IPS-18c (cell line): ENCODE results near the gene NT5DC4.

Experiments used
- H3K4me3 ChIP-seq: 2 replicates; pipeline ENCODE4 v1.7.0; 2013; ENCODE audit warnings: low read depth, mild to moderate bottlenecking, low read length, moderate library complexity; ENCODE audit not compliant: insufficient read depth
- H3K9me3 ChIP-seq: one replicate; pipeline ENCODE4 v1.6.1; 2013; ENCODE audit warnings: mild to moderate bottlenecking, low read length, moderate library complexity; ENCODE audit not compliant: control insufficient read depth, insufficient read depth

The NT5DC4 gene

GRCh38 chr2:112720785-112721184 lies at the start of gene NT5DC4:
Gene NT5DC4, plus strand, starts transcription at chr2:112721020. Its CDS starts 60 bp downstream, at chr2:112721080.
- Histone ChIP-seq H3K9me3 (no peaks in the 10 kb centered on the region), H3K4me3 (no peak within 1 kb of the TSS)

GRCh38 chr2:112671801-112672200 lies 49.0 kb upstream of the NT5DC4 start:
- Histone ChIP-seq H3K9me3 (no peaks in the 10 kb centered on the region), H3K4me3 (no peak overlapping the region)

- Histone ChIP-seq H3K4me3 (no peak overlapping the region), H3K9me3 (no peaks in the 10 kb centered on the region)
Measured at GRCh38 chr2:112673008-112673407, 47.8 kb upstream of the NT5DC4 start.

- Histone ChIP-seq H3K4me3 (no peak overlapping the region), H3K9me3 (no peaks in the 10 kb centered on the region)
Measured at GRCh38 chr2:112674229-112674628, 46.6 kb upstream of the NT5DC4 start.

GRCh38 chr2:112679484-112679883 lies 41.3 kb upstream of the NT5DC4 start:
- Histone ChIP-seq H3K9me3 (no peaks in the 10 kb centered on the region), H3K4me3 (no peak overlapping the region)

- peaks cover 2% of the 10 kb centered on the region for H3K9me3 ChIP-seq
- no peak overlapping the region for H3K4me3 ChIP-seq
Measured at GRCh38 chr2:112680666-112681101, 40.1 kb upstream of the NT5DC4 start.

- peaks cover 2% of the 10 kb centered on the region for H3K9me3 ChIP-seq
- H3K4me3 ChIP-seq: no peak overlapping the region
Measured at GRCh38 chr2:112682101-112682500, 38.7 kb upstream of the NT5DC4 start.

- Histone ChIP-seq H3K4me3 (no peak overlapping the region), H3K9me3 (peaks cover 2% of the 10 kb centered on the region)
Measured at GRCh38 chr2:112683550-112684414, 37.0 kb upstream of the NT5DC4 start.

- Histone ChIP-seq H3K9me3 (peaks cover 2% of the 10 kb centered on the region), H3K4me3 (no peak overlapping the region)
Measured at GRCh38 chr2:112684415-112684775, 36.4 kb upstream of the NT5DC4 start.

- peaks cover 2% of the 10 kb centered on the region for H3K9me3 ChIP-seq
Measured at GRCh38 chr2:112685271-112685884, 35.4 kb upstream of the NT5DC4 start.

GRCh38 chr2:112686348-112687217 lies 34.2 kb upstream of the NT5DC4 start:
- Histone ChIP-seq H3K9me3 (peaks cover 2% of the 10 kb centered on the region), H3K4me3 (no peak overlapping the region)

More at GRCh38 chr2:112685271-112685884, 35.4 kb upstream of the NT5DC4 start:
- no peak overlapping the region for H3K4me3 ChIP-seq

GRCh38 chr2:112687522-112687921 lies 33.3 kb upstream of the NT5DC4 start:
- Histone ChIP-seq H3K9me3 (peaks cover 2% of the 10 kb centered on the region), H3K4me3 (no peak overlapping the region)

- Histone ChIP-seq H3K4me3 (no peak overlapping the region), H3K9me3 (peaks cover 2% of the 10 kb centered on the region)
Measured at GRCh38 chr2:112688086-112688880, 32.5 kb upstream of the NT5DC4 start.

GRCh38 chr2:112690853-112691401 lies 29.9 kb upstream of the NT5DC4 start:
- no peaks in the 10 kb centered on the region for H3K9me3 ChIP-seq
- no peak overlapping the region for H3K4me3 ChIP-seq

- no peaks in the 10 kb centered on the region for H3K9me3 ChIP-seq
- H3K4me3 ChIP-seq: no peak overlapping the region
Measured at GRCh38 chr2:112691881-112692281, 28.9 kb upstream of the NT5DC4 start.

- no peaks in the 10 kb centered on the region for H3K9me3 ChIP-seq
- H3K4me3 ChIP-seq: no peak overlapping the region
Measured at GRCh38 chr2:112692495-112692911, 28.3 kb upstream of the NT5DC4 start.
